ENCODE measurements around the gene GALNT3.

The GALNT3 gene

DNA sequence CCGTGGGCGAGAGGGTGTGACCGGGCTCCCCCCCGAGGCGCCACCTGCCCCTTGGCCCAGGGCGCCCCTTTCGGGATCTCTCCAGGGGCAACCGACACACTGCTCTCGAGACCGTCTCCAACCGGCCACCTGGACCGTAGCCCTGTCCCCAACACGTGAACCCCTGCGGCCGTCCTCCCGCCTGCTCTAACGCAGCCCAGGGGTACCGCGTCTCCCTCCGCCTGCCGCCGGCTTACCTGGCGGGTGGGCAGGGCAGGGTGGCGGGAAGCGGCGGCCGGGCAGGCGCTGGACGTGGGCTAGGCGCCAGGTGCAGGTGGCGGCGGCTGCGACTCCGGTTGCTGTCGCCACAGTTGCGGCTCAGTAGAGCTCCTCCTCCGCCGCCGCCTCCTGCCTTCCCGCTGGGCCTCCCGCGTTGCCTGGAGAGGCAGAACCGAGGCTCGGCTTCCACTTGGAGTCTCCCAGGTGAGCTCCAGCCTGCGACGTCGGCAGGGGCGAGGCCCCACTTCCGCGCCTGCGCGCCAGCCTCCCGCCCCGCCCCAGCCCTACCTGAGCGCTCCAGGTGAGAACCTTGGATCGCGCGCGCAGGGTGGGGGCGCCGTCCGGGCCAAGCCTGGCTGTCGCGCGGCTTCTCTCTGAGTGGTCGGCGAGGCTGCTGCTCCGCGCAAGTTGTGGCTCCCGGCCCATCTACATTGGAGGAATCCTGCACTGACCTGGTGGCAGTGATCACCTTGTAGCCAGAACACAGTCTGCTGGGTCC, at the start of gene GALNT3:
Gene GALNT3 (minus strand): TSS at position 469 of the 757 bp plus-strand sequence. CDS start 23,547 bp downstream, outside the sequence.
- DNase-seq (ENCODE audit: low read depth, low spot score): no peak
- Histone ChIP-seq H3K36me3 (ENCODE audit: insufficient read depth, insufficient read length, low read length) (no peaks in the 10 kb centered on the region), H3K4me1 (ENCODE audit: insufficient read depth, insufficient read length) (no peaks in the 10 kb centered on the region), H3K9ac (ENCODE audit: insufficient read length, low read depth) (no peak within 1 kb of the TSS), H3K27me3 (ENCODE audit: insufficient read depth, insufficient read length) (no peaks in the 10 kb centered on the region), H3K9me3 (ENCODE audit: insufficient read depth, low read length) (peaks cover 9% of the 10 kb centered on the region; the same call in 1 of the 2 replicates), H3K4me3 (ENCODE audit: insufficient read length, low read depth) (no peak within 1 kb of the TSS)
- TF ChIP-seq YY1 (IDR thresholded peaks at IDR 0.05; ENCODE audit: insufficient read depth, insufficient read length) (no peak), ZNF274 (IDR thresholded peaks at IDR 0.05; ENCODE audit: low read depth, low read length) (no peak), SUZ12 (IDR thresholded peaks at IDR 0.05; ENCODE audit: extremely low read depth, insufficient read depth, insufficient read length) (no peak)

DNA sequence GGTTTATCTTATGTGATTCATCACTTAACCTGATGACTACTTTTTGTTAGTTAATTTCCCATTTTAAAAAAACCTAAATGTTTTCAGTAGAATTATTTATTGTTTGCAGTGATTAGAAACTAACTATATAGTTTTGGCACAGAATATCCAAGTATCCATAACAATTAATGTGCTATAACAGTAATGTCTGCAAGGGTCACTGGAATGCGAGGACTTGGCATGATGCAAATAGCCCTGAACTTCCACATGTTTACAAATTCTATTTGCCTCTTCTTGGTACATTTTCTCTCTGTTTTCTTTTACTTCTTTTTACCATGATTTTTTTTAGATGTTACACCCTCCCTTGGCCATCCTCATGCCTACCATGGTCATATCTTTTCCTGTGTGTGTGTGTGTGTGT, 49.3 kb upstream of the GALNT3 start:
- no peaks in the 10 kb centered on the region for H3K4me1 ChIP-seq (ENCODE audit: insufficient read depth, insufficient read length)
- H3K36me3 ChIP-seq (ENCODE audit: insufficient read depth, insufficient read length, low read length): no peaks in the 10 kb centered on the region
- H3K9ac ChIP-seq (ENCODE audit: insufficient read length, low read depth): no peak overlapping the region

DNA sequence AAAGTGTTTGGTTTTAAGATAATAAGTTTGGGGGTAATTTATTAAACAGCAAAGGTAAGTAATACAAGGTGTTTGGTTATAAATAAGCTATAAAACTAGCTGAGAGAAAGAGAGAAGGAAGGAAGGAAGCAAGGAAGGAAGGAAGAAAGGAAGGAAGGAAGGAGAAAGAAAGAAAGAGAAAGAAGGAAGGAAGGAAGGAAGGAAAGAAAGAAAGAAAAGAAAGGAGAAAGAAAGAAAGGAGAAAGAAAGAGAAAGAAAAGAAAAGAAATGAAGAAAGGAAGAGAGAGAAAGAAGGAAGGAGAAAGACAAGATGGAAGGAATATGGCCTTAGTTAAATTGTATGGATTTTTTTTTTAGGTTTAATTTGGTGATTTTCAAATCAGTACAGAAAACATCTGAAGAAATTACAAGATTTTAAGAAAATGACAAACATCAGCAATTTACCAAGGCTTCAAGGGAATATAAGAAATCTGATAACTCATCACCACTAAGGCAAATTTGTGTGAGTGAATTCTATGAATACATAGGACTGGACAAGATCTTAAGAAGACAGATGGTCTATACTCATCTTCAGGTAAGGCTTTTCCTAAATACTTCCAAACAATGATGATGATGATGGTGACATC, 46.4 kb upstream of the GALNT3 start:
- H3K9me3 ChIP-seq (ENCODE audit: insufficient read depth, low read length): peaks cover 10% of the 10 kb centered on the region
- H3K9ac ChIP-seq (ENCODE audit: insufficient read length, low read depth): no peak overlapping the region
- H3K27me3 ChIP-seq (ENCODE audit: insufficient read depth, insufficient read length): no peaks in the 10 kb centered on the region
- no peak overlapping the region for H3K4me3 ChIP-seq (ENCODE audit: insufficient read length, low read depth)
- no peaks in the 10 kb centered on the region for H3K36me3 ChIP-seq (ENCODE audit: insufficient read depth, insufficient read length, low read length)
- no peaks in the 10 kb centered on the region for H3K4me1 ChIP-seq (ENCODE audit: insufficient read depth, insufficient read length)
- TF ChIP-seq ZNF274 (IDR thresholded peaks at IDR 0.05; ENCODE audit: low read depth, low read length) (no peak), SUZ12 (IDR thresholded peaks at IDR 0.05; ENCODE audit: extremely low read depth, insufficient read depth, insufficient read length) (no peak), YY1 (IDR thresholded peaks at IDR 0.05; ENCODE audit: insufficient read depth, insufficient read length) (no peak)
- DNase-seq (ENCODE audit: low read depth, low spot score): no peak

More for the DNA sequence above, 49.3 kb upstream of the GALNT3 start:
- H3K27me3 ChIP-seq (ENCODE audit: insufficient read depth, insufficient read length): no peaks in the 10 kb centered on the region
- H3K4me3 ChIP-seq (ENCODE audit: insufficient read length, low read depth): no peak overlapping the region
- no peak for DNase-seq (ENCODE audit: low read depth, low spot score)
- H3K9me3 ChIP-seq (ENCODE audit: insufficient read depth, low read length): peaks cover 6% of the 10 kb centered on the region
- no peak for TF ChIP-seq SUZ12 (IDR thresholded peaks at IDR 0.05; ENCODE audit: extremely low read depth, insufficient read depth, insufficient read length)
- TF ChIP-seq ZNF274 (IDR thresholded peaks at IDR 0.05; ENCODE audit: low read depth, low read length): no peak
- no peak for TF ChIP-seq YY1 (IDR thresholded peaks at IDR 0.05; ENCODE audit: insufficient read depth, insufficient read length)

DNA sequence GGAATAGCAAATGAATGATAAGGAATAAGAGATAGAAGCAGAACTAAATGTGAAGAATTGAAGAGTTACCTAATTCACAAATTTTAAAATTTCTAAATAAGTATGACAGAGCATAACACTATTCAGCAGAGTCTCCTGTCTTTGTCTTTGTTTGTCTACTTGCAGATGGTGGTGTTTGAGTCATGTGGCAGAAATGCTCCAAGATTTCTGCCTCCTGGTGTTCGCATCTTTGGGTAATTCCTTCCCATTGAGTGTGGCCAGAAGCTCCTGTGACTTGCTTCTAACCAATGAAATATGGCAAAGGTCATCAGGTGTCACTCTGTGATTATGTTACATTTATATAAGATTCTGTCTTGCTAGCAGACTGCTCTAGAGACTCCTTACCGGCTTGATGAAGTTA, 45.6 kb upstream of the GALNT3 start:
- Histone ChIP-seq H3K4me3 (ENCODE audit: insufficient read length, low read depth) (no peak overlapping the region), H3K9me3 (ENCODE audit: insufficient read depth, low read length) (peaks cover 10% of the 10 kb centered on the region), H3K36me3 (ENCODE audit: insufficient read depth, insufficient read length, low read length) (no peaks in the 10 kb centered on the region), H3K27me3 (ENCODE audit: insufficient read depth, insufficient read length) (no peaks in the 10 kb centered on the region), H3K9ac (ENCODE audit: insufficient read length, low read depth) (no peak overlapping the region), H3K4me1 (ENCODE audit: insufficient read depth, insufficient read length) (no peaks in the 10 kb centered on the region)
- TF ChIP-seq SUZ12 (IDR thresholded peaks at IDR 0.05; ENCODE audit: extremely low read depth, insufficient read depth, insufficient read length) (no peak), ZNF274 (IDR thresholded peaks at IDR 0.05; ENCODE audit: low read depth, low read length) (no peak), YY1 (IDR thresholded peaks at IDR 0.05; ENCODE audit: insufficient read depth, insufficient read length) (no peak)
- no peak for DNase-seq (ENCODE audit: low read depth, low spot score)

DNA sequence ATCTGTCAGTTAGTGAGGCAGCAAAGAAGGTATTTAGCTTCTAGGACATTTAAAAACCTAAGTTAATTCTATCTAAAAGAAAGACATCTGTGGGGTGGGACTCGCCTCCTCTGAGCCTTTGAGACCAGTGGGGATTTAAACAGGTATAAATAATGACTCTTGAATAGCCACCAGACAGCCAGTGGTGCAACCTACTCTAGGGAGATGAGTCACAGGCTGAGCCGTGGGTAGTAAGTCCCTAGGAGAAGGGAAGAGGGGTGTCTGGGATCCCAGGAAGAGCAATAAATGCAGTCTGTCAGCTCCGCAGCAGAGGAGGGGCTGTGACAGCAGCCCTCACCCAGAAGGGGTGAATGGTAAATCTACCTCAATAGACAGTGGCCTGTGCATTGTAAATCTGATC, 43.1 kb upstream of the GALNT3 start:
- TF ChIP-seq SUZ12 (IDR thresholded peaks at IDR 0.05; ENCODE audit: extremely low read depth, insufficient read depth, insufficient read length) (no peak), YY1 (IDR thresholded peaks at IDR 0.05; ENCODE audit: insufficient read depth, insufficient read length) (no peak), ZNF274 (IDR thresholded peaks at IDR 0.05; ENCODE audit: low read depth, low read length) (no peak)
- H3K36me3 ChIP-seq (ENCODE audit: insufficient read depth, insufficient read length, low read length): no peaks in the 10 kb centered on the region
- no peaks in the 10 kb centered on the region for H3K27me3 ChIP-seq (ENCODE audit: insufficient read depth, insufficient read length)
- no peak overlapping the region for H3K4me3 ChIP-seq (ENCODE audit: insufficient read length, low read depth)
- no peak for DNase-seq (ENCODE audit: low read depth, low spot score)
- no peaks in the 10 kb centered on the region for H3K4me1 ChIP-seq (ENCODE audit: insufficient read depth, insufficient read length)
- H3K9me3 ChIP-seq (ENCODE audit: insufficient read depth, low read length): peaks cover 10% of the 10 kb centered on the region
- no peak overlapping the region for H3K9ac ChIP-seq (ENCODE audit: insufficient read length, low read depth)

DNA sequence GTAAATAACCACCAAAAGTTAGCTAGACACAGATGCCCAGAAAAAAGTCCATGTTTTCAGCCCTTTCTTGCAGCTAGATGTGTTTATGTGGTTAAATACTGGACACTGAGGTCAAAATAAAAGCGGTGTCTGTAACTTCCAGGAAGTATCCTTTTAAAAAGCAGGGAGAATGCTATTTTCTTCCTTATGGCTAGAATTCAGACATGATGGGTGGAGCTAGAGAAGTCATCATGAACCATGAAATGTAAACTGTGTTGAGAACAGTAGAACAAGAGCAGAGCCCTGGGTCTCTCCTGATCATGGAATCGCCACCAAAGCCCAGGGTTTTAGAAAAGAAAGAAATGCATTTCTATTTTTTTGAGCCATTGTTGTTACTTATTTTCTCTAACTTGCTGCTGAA, 41.3 kb upstream of the GALNT3 start:
- no peaks in the 10 kb centered on the region for H3K36me3 ChIP-seq (ENCODE audit: insufficient read depth, insufficient read length, low read length)
- peaks cover 10% of the 10 kb centered on the region for H3K9me3 ChIP-seq (ENCODE audit: insufficient read depth, low read length)
- TF ChIP-seq ZNF274 (IDR thresholded peaks at IDR 0.05; ENCODE audit: low read depth, low read length) (no peak), SUZ12 (IDR thresholded peaks at IDR 0.05; ENCODE audit: extremely low read depth, insufficient read depth, insufficient read length) (no peak), YY1 (IDR thresholded peaks at IDR 0.05; ENCODE audit: insufficient read depth, insufficient read length) (no peak)
- no peak overlapping the region for H3K4me3 ChIP-seq (ENCODE audit: insufficient read length, low read depth)
- H3K4me1 ChIP-seq (ENCODE audit: insufficient read depth, insufficient read length): no peaks in the 10 kb centered on the region
- no peaks in the 10 kb centered on the region for H3K27me3 ChIP-seq (ENCODE audit: insufficient read depth, insufficient read length)
- H3K9ac ChIP-seq (ENCODE audit: insufficient read length, low read depth): no peak overlapping the region
- no peak for DNase-seq (ENCODE audit: low read depth, low spot score)

DNA sequence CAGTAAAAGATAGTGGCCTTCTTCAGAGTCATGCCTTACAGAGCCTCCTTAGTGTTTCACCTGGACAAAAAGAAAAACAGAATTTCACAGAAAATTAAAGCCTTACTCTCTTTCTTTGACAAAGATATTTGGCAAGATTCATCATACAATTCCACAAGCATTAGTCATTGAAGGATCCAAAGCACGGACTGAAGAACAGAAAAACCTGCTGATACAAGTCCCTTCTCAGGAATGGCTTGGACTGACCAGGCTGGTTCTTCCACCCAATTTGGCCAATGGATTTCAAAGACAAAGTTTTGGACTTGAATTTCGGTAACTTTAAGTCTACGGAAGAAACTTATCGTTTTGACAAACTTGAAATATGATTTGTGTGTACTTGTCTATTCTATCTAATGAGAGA, 39.1 kb upstream of the GALNT3 start:
- Histone ChIP-seq H3K4me1 (ENCODE audit: insufficient read depth, insufficient read length) (no peaks in the 10 kb centered on the region), H3K27me3 (ENCODE audit: insufficient read depth, insufficient read length) (no peaks in the 10 kb centered on the region), H3K9ac (ENCODE audit: insufficient read length, low read depth) (no peak overlapping the region), H3K36me3 (ENCODE audit: insufficient read depth, insufficient read length, low read length) (no peaks in the 10 kb centered on the region), H3K4me3 (ENCODE audit: insufficient read length, low read depth) (no peak overlapping the region), H3K9me3 (ENCODE audit: insufficient read depth, low read length) (0 out of 2 replicates have a peak, but pooled peaks cover 1% of the 10 kb centered on the region)
- no peak for TF ChIP-seq SUZ12 (IDR thresholded peaks at IDR 0.05; ENCODE audit: extremely low read depth, insufficient read depth, insufficient read length)
- TF ChIP-seq YY1 (IDR thresholded peaks at IDR 0.05; ENCODE audit: insufficient read depth, insufficient read length): no peak
- no peak for TF ChIP-seq ZNF274 (IDR thresholded peaks at IDR 0.05; ENCODE audit: low read depth, low read length)
- DNase-seq (ENCODE audit: low read depth, low spot score): no peak
